GM21381 (cell line): ENCODE measurements around the gene DPM3.
"Not testable (repeated sequence)": the region's sequence is repeated elsewhere in the genome, so short reads cannot be mapped to it uniquely, and the experiment has no call there.

Experiments used
- ATAC-seq: cut with Tn5 transposase; IDR thresholded peaks from one replicate; pipeline ENCODE4 v1.9.1; 2021; ENCODE audit warnings: mild to moderate bottlenecking, moderate library complexity; ENCODE audit not compliant: unreplicated experiment

The DPM3 gene

DNA sequence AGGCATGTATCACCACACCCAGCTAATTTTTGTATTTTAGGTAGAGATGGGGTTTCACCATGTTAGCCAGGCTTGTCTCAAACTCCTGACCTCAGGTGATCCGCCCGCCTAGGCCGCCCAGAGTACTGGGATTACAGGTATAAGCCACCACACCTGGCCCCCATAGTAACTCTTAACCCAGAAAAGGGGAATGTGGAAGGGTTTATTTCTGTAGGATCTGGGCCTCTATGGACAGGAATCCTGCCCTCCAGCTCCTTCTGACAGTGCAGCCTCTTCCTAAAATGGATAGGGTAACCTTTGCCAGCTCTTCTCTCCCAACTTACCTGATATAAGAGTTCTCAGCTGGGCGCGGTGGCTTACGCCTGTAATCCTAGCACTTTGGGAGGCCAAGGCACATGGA, 22.3 kb upstream of the DPM3 start:
- not testable (repeated sequence) for ATAC-seq

DNA sequence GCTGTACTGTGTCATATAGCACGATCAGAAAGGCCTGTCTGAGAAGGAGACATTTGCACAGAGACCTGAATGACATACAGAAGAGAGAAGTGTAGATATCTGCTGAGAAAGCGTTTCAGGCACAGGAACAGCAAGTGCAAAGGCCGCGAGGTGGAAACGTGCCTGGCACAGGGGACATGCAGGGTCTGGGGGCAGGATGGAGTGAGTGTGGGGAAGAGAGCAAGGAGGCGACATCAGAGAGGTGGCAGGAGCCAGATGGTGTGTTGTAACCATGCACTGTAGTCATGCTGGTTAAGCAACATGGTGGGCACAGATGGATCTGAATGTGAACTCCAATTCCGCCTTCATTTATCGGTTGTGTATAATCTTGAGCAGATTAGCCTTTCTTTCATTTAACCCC, 19.8 kb upstream of the DPM3 start:
- no peak for ATAC-seq

DNA sequence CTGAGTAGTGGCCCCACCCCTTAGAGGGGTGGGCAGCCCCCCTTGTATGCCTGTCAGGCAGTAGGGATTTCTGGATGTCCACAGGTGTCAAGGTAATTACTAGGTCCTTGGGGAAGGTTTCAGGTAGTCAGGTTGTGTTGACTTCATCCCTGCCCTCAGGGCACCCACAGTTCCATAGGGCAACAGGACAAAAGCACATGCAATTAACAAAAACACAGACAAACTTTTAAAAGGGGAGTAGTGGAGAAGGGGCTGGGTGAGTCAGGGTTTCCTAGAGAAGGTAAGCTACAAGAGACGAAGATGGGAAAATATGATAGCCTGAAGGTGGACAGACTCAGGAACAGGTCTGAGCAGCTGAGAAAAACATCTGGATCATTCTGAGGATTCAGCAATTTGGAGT, 18.7 kb upstream of the DPM3 start:
- ATAC-seq: no peak

DNA sequence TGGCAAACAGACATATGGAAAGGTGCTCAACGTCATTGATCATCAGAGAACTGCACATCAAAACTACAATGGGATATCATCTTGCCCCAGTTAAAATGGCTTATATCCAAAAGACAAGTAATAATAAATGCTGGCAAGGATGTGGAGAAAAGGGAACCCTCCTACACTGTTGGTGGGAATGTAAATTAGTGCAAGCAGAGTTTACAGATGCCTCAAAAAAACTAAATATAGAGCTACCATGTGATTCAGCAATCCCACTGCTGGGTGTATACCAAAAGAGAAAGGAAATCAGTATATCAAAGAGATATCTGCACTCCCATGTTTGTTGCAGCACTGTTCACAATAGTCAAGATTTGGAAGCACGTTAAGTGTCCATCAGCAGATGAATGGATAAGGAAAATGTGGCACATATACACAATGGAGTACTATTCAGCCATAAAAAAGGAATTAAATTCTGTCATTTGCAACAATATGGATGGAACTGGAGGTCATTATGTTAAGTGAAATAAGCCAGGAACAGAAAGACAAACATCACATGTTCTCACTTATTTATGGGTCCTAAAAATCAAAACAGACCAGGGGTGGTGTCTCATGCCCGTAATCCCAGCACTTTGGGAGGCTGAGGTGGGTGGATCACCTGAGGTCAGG, 15.8 kb upstream of the DPM3 start:
- ATAC-seq: not testable (repeated sequence)

GRCh38 chr1:155145491-155145890, 5.2 kb upstream of the DPM3 start:
- no peak for ATAC-seq

- ATAC-seq: no peak
These were observed 1.4 kb upstream of the DPM3 start for GRCh38 chr1:155141749-155142148.

DNA sequence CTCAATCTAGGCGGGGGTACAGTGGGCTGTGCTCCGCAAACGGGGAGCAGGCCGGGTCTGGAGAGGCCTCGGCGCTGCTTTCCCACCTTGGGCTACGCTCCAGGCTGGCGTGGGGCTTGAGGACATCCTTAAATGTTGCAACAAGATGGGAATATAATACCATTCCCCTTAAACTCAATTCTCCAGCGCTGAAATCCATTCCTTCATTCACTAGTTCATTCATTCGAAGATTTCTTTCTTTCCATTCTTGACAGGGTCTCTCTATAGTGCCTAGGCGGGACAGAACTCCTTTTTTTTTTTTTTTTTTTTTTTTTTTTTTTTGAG, 261 bp upstream of the DPM3 start:
- ATAC-seq: no peak

DNA sequence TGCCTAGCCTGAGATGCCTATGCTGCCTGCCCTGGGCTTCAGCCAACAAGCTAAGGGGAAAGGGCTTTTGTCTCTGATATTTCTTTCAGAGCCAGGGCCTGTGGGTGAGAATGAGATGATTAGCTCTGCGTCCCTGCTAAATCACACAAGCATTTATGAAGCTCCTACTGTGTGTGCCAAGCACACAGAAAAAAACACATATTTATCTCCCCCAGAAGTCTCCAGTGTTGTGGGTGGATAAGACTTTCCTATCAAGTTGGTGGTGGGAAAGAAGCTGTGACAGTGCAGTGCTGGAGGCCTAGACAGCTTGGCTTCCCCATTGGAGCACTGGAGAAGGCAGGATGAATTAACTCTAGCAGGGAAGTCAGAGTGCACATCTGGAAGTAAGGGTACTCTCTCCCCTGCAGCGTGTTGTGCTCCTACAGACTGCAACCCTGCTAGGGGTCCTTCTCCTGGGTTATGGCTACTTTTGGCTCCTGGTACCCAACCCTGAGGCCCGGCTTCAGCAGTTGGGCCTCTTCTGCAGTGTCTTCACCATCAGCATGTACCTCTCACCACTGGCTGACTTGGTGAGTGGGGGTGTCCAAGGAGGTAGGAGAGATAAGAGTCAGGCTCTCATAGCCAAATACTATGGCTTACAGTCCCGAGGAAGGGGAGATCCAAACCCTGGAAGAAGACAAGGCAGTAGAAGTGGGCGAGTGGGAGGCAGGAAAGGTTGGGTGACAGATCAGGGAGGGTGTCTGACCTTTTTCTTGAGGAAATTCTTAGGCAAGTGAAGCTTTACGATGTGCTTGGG, 3.0 kb downstream of the DPM3 start:
- no peak for ATAC-seq

- ATAC-seq: no peak
These were observed 3.6 kb downstream of the DPM3 start for GRCh38 chr1:155136748-155137147.

DNA sequence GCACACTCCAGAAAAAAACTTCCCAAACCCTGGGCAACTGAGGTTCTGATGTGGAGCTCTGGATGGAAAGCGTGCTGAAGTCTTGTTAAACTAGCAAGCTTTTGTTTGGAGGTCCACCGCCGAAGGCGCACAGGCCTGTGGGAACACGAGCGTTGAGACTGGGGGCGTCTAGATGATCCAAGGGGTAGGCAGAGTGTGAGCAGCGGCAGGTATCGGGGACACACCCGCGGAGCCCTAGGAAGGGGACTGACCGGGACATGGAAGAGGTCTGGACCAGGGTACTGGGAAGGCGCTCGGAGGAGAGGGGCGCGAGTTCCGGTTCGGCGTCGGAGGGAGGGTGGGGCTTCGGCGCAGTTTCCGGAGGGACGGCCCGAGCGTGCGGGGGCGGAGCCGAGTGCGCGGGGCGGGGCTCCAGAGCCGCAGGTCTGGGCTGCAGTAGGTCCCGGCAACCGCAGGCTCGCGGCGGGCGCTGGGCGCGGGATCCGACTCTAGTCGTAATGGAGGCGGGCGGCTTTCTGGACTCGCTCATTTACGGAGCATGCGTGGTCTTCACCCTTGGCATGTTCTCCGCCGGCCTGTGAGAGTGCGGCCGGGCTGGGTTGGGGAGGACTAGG, 4.8 kb downstream of the DPM3 start, which contains the start of gene SLC50A1:
Gene SLC50A1 (plus strand): TSS at position 438 of the 614 bp plus-strand sequence. CDS start 60 bp downstream, at position 498.
- ATAC-seq: peak; percentile 68

GRCh38 chr1:155134880-155135414, 5.4 kb downstream of the DPM3 start:
- no peak for ATAC-seq

DNA sequence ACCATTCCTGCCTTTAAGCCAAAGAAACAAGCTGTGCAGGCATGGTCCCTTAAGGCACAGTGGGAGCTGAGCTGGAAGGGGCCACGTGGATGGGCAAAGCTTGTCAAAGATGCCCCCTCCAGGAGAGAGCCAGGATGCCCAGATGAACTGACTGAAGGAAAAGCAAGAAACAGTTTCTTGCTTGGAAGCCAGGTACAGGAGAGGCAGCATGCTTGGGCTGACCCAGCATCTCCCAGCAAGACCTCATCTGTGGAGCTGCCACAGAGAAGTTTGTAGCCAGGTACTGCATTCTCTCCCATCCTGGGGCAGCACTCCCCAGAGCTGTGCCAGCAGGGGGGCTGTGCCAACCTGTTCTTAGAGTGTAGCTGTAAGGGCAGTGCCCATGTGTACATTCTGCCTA, 6.0 kb downstream of the DPM3 start:
- ATAC-seq: no peak

DNA sequence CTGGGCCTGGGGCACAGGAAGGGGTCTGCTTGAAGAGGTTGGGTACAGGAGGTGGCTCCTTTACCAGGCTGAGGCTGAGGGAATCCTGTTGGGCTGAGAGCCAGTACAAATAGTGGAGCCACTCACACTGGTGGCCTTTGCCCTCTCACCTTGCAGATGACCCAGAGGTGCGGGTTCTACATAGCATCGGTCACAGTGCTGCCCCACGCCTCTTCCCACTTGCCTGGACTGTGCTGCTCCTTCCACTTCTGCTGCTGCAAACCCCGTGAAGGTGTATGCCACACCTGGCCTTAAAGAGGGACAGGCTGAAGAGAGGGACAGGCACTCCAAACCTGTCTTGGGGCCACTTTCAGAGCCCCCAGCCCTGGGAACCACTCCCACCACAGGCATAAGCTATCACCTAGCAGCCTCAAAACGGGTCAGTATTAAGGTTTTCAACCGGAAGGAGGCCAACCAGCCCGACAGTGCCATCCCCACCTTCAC, 6.5 kb downstream of the DPM3 start:
- ATAC-seq: no peak

DNA sequence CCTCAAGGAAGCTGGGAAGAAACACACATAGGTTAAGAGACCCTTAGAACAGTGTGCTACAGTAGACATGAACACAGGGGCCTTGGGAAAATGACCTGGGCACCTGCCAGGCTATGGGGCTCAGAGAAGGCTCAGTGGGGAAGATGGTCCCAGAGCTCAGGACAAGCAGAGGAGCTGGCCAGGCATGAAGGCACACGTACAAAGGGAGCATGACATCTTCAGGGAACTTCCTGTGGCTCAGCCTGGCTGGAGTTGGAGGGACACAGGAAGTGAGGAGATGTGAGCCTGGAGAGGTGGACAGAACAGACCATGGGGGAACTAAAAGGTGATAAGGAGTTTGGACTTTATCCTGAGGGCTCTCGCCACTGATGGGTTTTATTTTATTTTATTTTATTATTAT, 8.5 kb downstream of the DPM3 start:
- ATAC-seq: no peak

GRCh38 chr1:155131285-155131684, 9.0 kb downstream of the DPM3 start:
- no peak for ATAC-seq

- no peak for ATAC-seq
These were observed 9.9 kb downstream of the DPM3 start for GRCh38 chr1:155130272-155131006.

GRCh38 chr1:155128755-155129473, 11.4 kb downstream of the DPM3 start:
- ATAC-seq: no peak

DNA sequence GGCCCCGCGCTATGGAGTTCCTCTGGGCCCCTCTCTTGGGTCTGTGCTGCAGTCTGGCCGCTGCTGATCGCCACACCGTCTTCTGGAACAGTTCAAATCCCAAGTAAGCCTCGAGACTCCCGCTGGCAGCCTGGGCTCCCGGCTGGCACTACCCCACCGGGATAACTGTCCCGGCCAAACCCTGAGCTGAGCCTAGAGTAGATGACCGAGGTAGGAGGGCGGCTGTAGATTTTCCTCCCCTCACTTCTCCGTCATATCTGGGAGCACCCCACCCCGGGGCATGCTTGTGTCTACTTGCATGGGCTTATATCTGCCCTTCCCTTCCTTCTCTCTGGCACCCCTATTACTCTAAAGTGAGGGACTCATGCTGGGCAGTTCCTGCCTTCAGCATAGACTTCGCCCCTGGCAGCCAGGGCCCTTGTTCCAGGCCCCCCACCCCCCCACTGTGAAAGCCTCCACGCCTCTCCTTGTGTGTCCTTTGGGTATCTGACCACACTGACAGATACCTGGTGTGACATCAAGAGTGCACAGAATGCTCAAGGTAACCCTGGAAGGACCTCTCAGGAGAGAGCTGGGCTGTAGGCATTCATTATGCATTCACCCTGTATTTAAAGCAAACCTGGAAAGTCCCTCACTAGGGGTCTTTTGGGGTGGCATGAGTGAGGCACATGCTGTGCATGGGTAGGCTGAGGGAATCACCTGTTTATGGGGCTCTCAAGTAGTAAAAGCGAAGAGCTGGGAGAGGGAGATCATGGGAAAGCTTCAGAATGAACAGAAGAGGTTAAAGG, 12.2 kb downstream of the DPM3 start:
- ATAC-seq: no peak

DNA sequence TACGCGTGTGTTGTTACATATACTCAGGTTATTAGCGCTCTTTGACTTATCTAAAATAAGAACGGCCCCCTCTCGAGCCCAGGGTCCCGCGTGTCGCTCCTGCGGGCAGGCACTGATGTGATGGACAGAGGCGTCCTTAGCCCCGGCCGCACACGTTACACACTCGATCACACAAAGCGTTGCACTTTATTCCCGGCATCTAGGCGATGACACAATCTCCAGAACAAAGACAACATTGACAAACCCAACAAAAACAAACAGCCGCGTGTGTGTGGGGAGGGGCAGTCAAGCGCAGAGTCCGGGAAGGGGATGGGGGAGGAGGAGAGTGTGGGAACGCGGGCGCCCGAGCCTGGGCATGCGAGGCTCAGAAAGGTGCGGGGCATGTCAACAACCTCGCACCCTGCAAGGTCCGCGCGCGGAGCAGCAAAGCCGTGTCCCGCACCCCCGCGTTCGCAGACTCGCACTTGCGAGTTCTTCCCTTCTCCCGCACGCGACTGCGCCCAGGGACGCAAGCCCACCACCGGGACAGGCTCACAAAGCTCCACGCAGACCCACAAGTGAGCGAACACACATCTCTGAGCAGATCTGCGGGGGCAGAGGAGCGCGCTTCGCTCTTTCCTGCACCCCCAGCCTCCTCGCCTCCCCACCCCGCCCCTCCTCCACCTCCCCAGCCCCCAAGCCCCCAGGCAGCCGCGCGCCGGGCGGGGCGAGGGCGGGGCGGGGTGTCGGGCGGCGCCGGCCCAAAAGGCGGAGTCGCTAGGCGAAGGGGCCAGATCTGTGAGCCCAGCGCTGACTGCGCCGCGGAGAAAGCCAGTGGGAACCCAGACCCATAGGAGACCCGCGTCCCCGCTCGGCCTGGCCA, 13.0 kb downstream of the DPM3 start, which contains the start of gene EFNA1:
Gene EFNA1 (plus strand): TSS at position 772 of the 862 bp plus-strand sequence. CDS start 102 bp downstream, outside the sequence.
- no peak for ATAC-seq
